ENCODE results near the gene TAF11.
"Not testable (repeated sequence)": the region's sequence is repeated elsewhere in the genome, so short reads cannot be mapped to it uniquely, and the experiment has no call there.

Gene TAF11

DNA sequence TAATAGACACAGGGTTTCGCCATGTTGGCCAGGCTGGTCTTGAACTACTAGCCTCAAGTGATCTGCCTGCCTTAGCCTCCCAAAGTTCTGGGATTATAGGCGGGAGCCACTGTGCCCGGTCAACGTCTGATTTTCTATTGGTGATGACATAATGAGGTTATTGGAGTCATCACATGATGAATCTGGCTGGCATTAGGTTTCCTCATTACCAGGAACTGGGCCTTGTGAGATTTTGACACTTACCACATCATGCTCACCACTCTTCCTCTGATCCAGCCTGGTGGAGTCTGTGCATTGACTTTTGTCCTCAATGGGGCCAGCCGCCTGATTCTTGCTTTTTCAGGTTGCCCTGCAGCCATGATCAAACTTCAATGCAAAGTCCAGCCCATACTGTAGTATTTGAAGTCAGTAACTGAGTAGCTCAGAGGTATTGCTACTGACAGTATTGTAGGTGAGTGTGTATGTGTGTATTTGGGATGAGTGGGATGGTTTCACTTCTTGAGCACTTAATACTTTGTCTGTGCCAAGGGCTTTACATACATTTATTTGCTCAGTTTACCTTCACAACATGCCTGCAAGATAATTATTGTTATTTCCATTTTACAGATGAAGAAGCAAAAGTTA lies 17.3 kb upstream of the TAF11 start:
- DNase-seq = no peak

DNA sequence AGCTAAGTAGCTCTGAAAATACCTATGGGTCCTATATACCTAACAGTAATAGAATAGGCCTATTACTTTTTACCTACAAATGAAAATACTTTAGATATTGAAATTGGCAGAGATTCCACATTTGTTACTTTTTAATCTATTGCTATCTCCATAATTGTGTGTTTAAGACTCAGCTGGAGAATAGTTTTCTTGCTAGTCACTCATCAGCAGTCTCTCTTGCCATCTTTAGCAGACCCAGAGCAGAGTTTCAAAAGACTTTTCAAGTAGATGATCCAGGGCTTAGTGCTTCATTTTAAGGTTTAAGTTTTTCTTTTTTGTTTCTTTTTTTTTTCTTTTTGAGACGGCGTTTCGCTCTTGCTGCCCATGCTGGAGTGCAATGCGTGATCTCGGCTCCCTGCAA lies 14.1 kb upstream of the TAF11 start:
- DNase-seq = no peak

DNA sequence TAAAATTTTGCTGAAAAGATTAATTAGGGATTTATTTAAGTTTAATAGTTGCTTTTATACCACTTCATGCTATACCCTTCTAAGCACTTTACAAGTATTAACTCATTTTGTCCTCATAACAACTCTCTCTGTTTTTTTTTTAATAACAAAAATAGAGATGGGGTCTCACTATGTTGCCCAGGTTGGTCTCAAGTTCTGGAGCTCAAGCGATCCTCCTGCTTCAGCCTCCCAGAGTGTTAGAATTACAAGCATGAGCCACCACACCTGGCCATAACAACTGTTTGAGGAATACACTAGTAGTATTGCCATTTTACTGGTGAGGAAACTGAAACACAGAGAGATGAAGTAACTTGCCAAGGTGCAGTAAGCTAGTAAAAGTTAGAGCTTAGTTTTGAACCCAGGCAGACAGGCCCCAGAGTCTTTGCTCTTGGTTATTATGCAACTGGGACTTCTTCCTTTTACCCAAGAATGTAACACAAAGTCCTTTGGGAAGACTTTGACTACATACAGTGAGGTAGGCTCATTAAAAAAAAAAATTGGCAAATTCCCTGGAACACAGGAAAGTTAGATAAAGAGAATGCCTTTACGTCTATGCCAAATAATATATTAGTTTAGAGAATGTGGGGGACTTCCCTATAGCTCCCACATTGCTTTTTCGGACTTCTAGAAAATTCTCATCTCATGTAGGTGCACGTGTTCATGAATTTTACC lies 12.6 kb upstream of the TAF11 start:
- no peak for DNase-seq

DNA sequence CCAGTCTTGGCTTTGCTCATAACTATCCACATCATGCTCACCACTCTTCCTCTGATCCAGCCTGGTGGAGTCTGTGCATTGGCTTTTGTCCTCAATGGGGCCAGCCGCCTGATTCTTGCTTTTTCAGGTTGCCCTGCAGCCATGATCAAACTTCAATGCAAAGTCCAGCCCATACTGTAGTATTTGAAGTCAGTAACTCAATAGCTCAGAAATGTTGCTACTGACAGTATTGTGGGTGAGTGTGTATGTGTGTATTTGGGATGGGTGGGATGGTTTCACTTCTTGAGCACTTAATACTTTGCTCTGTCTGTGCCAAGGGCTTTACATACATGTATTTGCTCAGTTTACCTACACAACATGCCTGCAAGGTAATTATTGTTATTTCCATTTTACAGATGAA lies 11.9 kb upstream of the TAF11 start:
- DNase-seq = not testable (repeated sequence)

DNA sequence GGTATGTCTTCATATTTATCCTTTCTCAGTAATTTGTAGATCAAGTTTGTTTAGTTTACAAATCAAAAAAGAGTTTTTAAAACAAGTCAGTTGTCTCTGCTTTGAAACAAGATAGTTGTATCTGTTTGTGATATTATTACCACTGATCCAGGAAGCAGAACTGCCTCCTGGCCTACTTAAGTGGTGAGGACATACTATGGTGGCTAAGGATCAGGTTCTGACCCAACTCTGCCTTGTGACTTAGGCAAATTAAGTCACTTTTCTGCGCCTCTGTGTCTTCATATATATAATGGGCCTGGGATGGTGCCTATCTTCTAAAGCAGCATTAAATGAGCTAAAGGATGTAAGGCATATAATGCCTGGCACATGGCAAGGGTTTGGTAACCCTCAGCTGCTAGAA lies 9.9 kb upstream of the TAF11 start:
- DNase-seq = no peak

DNA sequence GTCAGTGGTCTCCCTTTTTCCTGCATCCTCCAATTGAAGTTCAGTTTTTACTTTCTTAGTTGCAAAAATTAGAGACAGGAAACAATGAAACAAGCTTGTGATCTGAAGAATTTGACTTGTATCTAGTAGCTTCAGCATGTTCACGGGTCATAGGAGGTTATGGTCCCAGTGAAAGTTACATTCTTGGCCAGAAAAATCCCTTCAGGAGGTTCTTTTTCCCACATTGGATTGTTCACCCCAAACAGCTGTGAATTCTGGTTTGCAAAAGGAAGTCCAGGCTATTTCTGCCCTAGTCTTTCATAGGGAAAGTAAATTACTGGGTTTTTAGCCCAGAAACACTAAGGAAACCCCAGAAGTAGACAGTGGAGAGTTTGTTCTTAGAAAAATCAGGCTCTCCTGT lies 9.3 kb upstream of the TAF11 start:
- DNase-seq = no peak

DNA sequence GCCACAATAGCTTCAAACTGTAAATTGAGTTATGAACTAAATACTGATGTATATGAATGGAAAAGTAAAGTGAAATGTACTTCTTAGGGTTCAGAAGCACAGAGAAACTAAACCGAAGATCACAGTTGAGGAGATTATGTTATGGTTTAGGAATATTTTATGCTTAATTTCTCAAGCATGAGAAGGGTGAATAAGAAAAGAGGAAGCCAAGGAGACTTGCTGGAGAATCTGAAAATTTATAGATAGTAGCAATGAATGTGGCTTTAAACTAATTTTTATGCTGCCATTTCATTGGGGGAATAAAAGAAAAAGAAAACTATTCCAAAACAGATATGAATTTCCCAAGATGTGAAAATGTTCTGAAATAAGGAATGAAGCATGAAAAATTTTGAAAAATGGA lies 6.9 kb upstream of the TAF11 start:
- no peak for DNase-seq

DNA sequence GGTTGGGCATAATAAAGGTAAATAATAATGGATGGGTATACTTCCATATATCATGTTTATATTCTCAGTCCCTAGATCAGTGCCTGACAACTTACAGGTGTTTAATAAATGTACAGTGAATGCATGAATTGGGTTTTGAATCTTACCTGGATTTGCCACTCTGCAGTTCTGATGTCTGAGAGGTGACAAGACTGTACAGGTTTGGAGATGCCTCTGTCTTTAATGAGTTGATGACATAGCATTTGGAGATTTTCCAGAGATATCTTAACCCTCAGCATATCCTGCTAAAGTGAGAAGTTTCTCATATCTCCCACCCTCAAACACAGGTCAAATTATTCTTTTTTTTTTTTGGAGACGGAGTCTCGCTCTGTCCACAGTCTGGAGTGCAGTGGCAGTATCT lies 3.5 kb upstream of the TAF11 start:
- DNase-seq = peak; percentile 15

DNA sequence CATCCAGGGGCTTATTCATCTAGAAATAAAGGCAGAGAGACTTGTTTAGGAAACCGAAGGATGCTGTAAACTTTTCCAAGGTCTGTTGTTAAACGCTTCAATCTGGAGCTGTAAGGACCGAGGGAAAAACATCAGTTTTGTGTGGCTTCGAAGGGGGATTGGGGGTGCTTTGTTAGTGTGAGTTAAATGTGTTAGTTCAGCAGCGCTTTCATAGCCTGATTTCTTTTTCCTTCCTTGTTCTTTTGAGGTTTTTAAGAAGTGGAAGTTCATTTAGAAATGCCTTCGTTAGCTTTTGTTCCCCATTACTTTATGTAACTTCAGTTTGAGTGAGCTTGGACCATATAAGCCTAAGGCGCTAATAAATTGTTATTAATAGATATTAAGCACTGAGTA lies 2.7 kb upstream of the TAF11 start:
- no peak for DNase-seq

DNA sequence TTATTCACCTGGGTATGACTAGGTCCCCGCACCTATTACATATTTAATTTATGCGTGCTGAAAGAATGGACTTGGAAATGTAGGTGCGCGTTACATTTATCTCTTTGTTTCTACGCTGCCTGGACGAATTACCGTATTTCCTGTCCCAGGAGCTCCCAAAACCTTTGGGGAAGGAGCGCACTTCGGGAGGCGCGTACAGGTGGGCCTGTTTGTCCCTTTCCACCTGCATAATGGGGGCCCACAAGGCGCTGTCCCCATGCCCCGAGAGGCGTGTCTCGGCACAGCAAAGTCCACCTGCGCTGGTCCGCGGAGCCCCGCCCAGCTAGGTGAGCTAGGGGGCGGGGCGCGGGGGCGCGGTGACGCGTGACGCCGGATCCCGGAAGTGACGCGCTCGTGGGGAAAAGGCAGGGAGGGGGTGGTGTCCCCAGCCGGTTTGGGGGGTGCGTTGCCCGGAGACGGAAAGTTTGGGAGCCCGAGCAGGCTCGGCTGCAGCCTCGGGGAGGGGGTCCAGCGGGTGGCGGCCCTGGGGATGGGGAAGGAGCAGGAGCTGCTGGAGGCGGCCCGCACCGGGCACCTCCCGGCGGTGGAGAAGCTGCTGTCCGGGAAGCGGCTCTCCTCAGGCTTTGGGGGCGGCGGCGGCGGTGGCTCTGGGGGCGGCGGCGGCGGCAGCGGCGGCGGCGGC lies 1.2 kb upstream of the TAF11 start, which contains the start of gene ANKS1A:
TSS of gene ANKS1A (plus strand) at position 382 of the 682 bp plus-strand sequence. CDS start at position 530, 148 bp downstream.
- peak; percentile 95 for DNase-seq

DNA sequence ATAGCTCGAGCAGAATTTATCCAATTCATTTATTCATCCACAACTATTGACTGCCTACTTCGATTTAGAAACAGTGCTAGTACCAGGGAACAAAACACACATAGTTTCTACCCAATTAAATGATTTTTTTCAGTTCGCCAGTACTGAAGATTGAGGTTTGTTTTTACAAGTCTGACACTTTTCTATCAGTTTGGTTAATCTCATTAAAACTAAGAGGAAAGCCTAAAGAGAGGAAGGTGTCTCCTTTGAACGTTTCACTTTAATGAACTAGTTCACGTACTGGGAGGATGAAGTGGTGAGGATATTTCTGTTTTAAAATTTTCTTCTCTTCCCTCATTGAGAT lies 643 bp upstream of the TAF11 start:
- DNase-seq = no peak

DNA sequence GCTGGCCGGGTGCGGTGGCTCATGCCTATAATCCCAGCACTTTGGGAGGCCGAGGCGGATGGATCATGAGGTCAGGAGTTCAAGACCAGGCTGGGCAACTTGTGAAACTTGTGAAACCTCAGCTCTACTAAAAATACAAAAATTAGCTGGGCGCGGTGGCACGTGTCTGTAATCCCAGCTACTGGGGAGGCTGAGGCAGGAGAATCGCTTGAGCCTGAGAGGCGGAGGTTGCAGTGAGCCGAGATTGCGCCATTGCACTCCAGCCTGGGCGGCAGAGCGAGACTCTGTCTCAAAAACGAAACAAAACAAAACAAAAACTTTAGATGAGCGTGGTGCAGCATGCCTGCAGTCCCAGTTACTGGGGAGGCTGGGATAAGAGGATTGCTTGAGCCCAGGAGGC lies 2.0 kb downstream of the TAF11 start:
- not testable (repeated sequence) for DNase-seq

DNA sequence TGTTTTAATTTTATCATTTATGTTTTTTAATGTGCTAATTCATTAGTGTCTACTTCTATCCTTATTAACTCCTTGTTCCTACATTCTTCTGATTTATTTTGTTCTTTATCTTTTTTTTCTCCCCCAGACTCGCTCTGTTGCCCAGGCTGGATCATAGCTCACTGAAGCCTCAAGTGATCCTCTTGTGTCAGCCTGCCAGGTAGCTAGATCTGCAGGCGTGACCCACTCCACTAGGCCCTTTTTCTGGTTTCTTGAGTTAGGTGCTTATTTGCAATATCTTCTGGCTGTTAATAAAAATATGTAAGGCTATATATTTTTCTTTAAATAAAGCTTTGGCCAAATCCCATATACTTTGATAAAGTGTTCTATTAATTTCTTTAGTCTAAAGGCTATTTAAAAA lies 2.8 kb downstream of the TAF11 start:
- no peak for DNase-seq

DNA sequence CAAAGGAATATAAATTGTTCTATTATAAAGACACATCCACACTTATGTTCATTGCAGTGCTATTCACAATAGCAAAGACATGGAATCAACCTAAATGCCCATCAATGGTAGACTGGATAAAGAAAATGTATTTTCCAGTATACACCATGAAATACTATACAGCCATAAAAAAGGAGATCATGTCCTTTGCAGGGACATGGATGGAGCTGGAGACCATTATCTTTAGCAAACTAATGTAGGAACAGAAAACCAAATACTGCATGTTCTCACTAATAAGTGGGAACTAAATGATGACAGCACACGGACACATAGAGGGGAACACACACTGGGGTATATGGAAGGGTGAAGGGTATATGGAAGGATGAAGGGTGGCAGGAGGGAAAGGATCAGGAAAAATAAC lies 3.8 kb downstream of the TAF11 start:
- DNase-seq = not testable (repeated sequence)

DNA sequence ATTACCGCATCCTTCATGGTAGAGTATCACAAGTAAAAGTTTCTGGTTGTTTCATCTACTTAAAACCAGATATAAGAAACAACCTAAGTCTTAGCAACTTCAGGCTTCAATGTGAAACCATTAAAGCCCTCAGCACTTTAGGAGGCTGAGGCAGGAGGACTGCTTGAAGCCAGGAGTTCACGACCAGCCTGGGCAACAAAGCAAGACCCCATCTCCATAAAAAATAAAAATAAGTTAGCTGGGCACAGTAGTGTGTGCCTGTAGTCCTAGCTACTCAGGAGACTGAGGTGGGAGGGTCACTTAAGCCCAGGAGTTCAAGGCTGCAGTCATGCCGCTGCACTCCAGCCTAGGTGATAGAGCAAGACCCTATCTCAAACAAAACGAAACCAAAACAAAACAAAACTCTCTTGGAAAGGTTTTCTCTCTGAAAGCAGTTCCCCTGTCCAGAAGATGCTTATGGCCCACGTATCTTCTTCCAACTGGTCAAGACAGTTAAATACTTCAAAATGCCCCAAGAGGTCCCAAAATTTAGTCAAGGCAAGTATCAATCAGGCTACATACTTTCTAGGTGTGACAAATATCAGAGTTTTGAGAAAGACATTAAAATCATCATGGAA lies 9.9 kb downstream of the TAF11 start:
- no peak for DNase-seq

DNA sequence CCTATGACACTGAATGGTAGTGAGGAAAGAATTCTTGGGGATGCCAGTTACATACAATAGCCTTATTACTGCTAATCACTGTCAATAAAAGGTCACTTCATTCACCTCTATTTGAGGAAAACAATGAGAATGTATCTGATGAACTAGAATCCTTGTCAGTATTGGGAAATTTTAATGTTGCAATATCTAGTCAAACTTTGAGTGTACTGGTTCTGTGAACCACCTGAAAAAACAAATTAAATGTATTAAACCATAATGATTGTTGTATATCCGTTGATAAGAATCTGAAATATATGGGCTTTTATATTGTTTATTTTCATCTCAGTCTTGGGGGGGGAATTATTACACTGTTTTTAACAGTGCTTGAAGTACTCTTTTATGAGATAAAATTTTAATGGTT lies 10.6 kb downstream of the TAF11 start:
- no peak for DNase-seq

DNA sequence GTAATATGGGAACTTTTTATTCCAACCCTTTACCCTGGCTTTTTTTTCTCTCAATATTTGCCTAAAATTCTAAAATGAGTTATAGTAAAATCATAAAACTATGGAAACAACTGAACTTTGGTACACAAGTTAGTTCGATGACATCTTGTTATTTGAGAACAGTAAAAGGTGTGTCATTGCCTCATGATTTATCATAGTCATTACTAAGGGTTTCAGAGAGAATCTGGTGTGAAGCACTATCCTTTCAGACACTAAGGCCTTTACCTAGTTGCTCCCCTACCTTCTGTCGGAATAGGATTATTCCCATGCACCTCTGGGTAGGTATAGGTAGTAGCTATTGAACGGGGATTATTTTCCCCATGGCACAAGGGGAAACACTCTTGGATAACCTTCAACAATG lies 11.4 kb downstream of the TAF11 start:
- DNase-seq = no peak

DNA sequence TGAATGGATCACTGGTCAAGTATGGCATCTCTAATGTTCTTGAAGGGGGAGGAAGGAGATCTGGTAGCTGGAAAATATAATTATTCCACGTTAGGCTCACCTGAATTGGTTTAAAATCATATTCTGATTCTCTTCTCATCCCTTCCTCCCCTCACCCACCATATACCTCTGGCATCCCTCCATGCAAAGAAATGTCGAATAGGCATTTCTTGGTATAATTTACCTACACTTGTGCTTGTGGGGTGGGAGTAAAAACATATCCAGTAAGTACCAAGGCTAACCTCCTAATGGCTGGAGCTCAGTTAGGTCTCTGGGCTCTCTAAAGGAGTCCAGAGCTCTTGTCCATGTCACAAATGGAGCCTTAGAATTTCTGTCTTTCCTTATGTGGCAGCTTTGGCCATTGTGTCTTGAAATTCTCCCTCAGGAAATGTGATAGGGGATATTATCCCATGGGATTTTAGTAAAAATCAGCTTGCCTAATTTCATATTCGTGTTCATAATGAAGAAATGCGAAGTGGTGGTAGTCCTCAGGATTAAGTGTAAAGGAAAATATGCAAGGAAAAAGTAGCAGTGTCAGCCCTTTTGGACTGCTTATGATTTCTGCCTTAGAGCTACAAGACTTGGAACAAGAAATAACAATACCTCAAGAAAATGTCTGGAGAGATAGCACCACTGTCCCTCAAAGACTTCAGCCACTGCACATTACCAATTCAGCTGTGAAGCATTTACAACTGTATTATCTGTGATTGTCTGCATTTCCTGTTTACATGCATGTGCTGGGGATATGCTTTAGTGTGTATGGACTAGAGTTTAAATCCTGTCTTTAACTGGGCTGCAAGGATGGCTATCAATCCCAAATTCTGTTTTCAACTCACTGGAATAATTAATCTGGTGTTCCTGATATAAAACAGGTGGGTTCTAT lies 12.3 kb downstream of the TAF11 start:
- DNase-seq = no peak

DNA sequence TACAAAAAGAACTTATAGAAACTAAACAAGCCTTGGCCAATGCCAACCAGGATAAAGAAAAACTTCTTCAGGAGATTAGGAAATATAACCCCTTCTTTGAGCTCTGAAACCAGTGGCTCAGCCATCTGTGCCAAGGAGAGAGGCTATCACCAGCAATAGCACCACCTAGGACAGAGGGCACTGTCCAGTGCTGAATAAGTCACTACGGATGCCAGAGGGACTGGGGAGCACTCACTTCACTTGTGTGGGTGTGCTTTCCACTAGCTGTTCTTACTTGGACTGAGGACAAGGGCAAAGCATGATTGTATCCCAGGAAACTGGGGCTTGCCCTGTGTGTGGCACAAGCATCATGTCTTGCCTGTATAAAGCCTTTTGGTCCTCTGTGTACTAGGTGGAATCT lies 15.5 kb downstream of the TAF11 start:
- DNase-seq = no peak

DNA sequence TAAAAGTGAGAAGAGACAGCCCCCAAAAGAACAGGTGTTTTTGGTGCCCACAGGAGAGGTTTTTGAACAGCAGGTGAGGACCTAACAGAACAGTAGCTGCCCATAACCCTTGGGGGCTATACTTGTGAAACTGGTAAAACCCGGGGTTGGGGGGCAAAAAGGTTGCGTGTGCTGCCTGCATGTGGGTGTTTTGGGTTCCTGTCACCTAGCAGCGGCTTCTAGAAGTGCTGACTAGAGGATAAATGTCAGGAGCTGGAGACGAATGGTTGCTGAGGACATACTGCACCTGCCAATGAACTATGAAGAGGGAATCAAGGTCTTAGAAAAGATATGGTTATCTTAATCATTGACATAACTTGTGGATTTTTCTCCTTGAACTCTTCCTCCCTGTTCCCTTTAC lies 16.0 kb downstream of the TAF11 start:
- no peak for DNase-seq

DNA sequence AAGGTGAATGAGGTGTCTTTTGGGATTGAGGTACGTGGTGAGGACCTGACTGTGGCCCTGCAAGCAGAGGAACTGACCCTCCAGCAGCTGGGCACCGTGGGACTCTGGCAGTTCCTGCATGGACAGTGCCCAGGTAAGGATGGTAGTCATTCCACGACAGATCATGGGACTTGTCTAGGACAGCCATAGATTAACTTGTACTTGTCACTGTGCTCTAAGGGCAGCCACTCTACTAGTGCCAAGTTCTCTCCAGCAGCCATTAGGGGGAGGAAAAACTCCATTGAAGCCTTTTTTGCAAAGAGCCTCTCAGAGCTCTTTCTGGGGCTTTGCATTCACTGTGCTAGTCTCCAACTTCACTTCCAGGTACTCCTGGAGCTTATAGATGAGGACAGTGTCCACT lies 20.4 kb downstream of the TAF11 start:
- peak; percentile 15 for DNase-seq

DNA sequence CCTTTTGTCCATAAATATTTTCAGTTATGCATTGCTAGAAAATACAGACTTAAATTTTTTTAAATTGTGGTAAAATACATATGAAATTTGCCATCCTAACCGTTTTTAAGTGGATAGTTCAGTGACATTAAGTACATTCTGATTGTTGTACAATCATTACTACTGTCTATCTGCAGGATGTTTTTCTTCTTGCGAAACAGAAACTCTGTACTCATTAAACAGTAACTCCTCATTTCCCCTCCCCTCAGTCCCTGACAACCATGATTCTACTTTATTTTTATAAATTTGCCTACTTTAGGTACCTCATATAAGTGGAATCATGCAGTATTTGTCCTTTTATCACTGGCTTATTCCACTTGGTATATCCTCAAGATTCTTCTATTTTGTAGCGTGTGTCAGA lies 21.3 kb downstream of the TAF11 start:
- DNase-seq = no peak

DNA sequence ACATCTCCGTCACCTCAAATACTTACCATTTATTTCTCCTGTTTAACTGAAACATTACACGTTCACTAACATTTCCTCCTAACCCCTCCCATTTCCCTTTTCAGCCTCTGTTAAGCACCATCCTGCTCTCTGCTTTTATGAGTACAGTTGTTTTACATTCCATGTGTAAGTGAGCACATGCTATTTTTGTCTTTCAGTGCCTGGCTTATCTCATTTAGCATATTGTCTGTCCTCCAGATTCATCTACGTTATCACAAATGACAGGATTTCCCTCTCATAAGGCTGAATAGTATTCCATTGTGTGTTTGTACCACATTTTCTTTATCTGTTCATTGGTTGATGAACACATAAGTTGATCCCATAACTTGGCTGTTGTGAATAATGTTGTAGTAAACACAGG lies 22.7 kb downstream of the TAF11 start:
- DNase-seq = no peak

Data from NCI-H69 (cell line).